Activated CD8-positive, alpha-beta T cell treated with anti-CD3 and anti-CD28 coated beads, Interleukin-2, amount 10 ng/mL, durations not matched to agents 7 days and 5 days (primary cell): ENCODE measurements around the gene MAPKBP1. TPM values are rescaled to one million over a fixed set of nuclear protein-coding genes. Genes with fewer than 3 reads are reported as not detected.

Source experiments
- ATAC-seq: fragments of 150-1000 bp; cut with Tn5 transposase; one replicate; pipeline ENCODE4 v1.10.0; 2021; ENCODE audit warnings: moderate library complexity
- CTCF ChIA-PET: fragments of 350-600 bp; sonication (Branson Sonifier 250); formaldehyde crosslinking; loops from one replicate; lab custom pipeline; 2021; ENCODE audit warnings: antibody characterized with exemption; lab: Charles Lee
- POLR2A ChIA-PET: fragments of 350-600 bp; sonication (Branson Sonifier 250); formaldehyde crosslinking; loops from one replicate; lab custom pipeline; 2021; ENCODE audit warnings: antibody characterized with exemption; lab: Charles Lee
- DNase-seq: peaks from one replicate; pipeline ENCODE4 v3.0.0-alpha.2; 2020
- H3K27ac Mint-ChIP-seq: one replicate; pipeline ENCODE4 v1.8.0; 2021; ENCODE audit warnings: mild to moderate bottlenecking, mixed read lengths
- H3K27me3 Mint-ChIP-seq: one replicate; pipeline ENCODE4 v1.8.0; 2021; ENCODE audit warnings: low read depth, mixed read lengths
- H3K36me3 Mint-ChIP-seq: one replicate; pipeline ENCODE4 v1.8.0; 2021; ENCODE audit warnings: low read depth, mixed read lengths
- H3K4me1 Mint-ChIP-seq: one replicate; pipeline ENCODE4 v1.8.0; 2021; ENCODE audit warnings: low read depth, mixed read lengths
- H3K4me3 Mint-ChIP-seq: one replicate; pipeline ENCODE4 v1.8.0; 2021; ENCODE audit warnings: mild to moderate bottlenecking, mixed read lengths
- H3K9me3 Mint-ChIP-seq: one replicate; pipeline ENCODE4 v1.8.0; 2022; ENCODE audit warnings: mixed read lengths; ENCODE audit not compliant: insufficient read depth
- total RNA-seq, 2 experiments: library from RNA; stranded (reverse); gene quantifications; one replicate each; pipeline ENCODE4 v1.2.3, GENCODE V29; 2021

The MAPKBP1 gene
- total RNA-seq, 2 experiments from 2014 or later = 30.4 to 30.9 TPM

- DNase-seq = no peak
- Mint-ChIP-seq H3K27me3 (no peaks in the 10 kb centered on the region), H3K4me3 (no peak within 1 kb of the TSS), H3K4me1 (peaks cover 21% of the 10 kb centered on the region), H3K9me3 (no peaks in the 10 kb centered on the region), H3K36me3 (peaks cover 7% of the 10 kb centered on the region), H3K27ac (no peak within 1 kb of the TSS)
- ChIA-PET POLR2A (no interaction called here), CTCF (interaction anchor here (0.9 to 1.9 kb wide), 2 partner anchors 65 to 66 kb away, joined by 3 to 5 read pairs; partner anchors contain the start of gene MAPKBP1)
- ATAC-seq = no peak
These were observed 64.2 kb downstream of the MAPKBP1 start, which contains the start of gene PLA2G4B for GRCh38 chr15:41838400-41838897. Gene PLA2G4B (plus strand): TSS chr15:41838847. CDS start chr15:41838914, 67 bp downstream.

- H3K27ac Mint-ChIP-seq = no peak overlapping the region
These were observed 65.7 kb downstream of the MAPKBP1 start for GRCh38 chr15:41839781-41840491.

GRCh38 chr15:41840673-41841072 lies 66.4 kb downstream of the MAPKBP1 start:
- no peak overlapping the region for H3K4me3 Mint-ChIP-seq
- ATAC-seq (no peak), DNase-seq (no peak)
- H3K36me3 Mint-ChIP-seq = peaks cover 3% of the 10 kb centered on the region
- H3K27ac Mint-ChIP-seq = no peak overlapping the region
- no peaks in the 10 kb centered on the region for H3K9me3 Mint-ChIP-seq
- POLR2A ChIA-PET = no interaction called here
- CTCF ChIA-PET = no interaction called here
- H3K4me1 Mint-ChIP-seq = peaks cover 3% of the 10 kb centered on the region
- no peaks in the 10 kb centered on the region for H3K27me3 Mint-ChIP-seq

More at GRCh38 chr15:41839781-41840491, 65.7 kb downstream of the MAPKBP1 start:
- ChIA-PET POLR2A (no interaction called here), CTCF (no interaction called here)
- Mint-ChIP-seq H3K9me3 (no peaks in the 10 kb centered on the region), H3K4me3 (no peak overlapping the region), H3K4me1 (peaks cover 8% of the 10 kb centered on the region), H3K27me3 (no peaks in the 10 kb centered on the region), H3K36me3 (peaks cover 3% of the 10 kb centered on the region)
- ATAC-seq = no peak
- DNase-seq = no peak

- H3K27me3 Mint-ChIP-seq = no peaks in the 10 kb centered on the region
- POLR2A ChIA-PET = interaction anchor here (0.6 kb wide), 1 partner anchor 91 kb away, joined by 3 read pairs; no protein-coding TSS in a partner anchor
- H3K9me3 Mint-ChIP-seq = no peaks in the 10 kb centered on the region
- CTCF ChIA-PET = interaction anchor here (2.0 kb wide), 1 partner anchor 67 kb away, joined by 5 read pairs; the partner anchor contains the start of gene MAPKBP1
- no peak overlapping the region for H3K27ac Mint-ChIP-seq
- ATAC-seq (no peak), DNase-seq (no peak)
- no peak overlapping the region for H3K4me3 Mint-ChIP-seq
- H3K36me3 Mint-ChIP-seq = peaks cover 4% of the 10 kb centered on the region
- no peaks in the 10 kb centered on the region for H3K4me1 Mint-ChIP-seq
These were observed 66.8 kb downstream of the MAPKBP1 start for GRCh38 chr15:41841131-41841530.

DNA sequence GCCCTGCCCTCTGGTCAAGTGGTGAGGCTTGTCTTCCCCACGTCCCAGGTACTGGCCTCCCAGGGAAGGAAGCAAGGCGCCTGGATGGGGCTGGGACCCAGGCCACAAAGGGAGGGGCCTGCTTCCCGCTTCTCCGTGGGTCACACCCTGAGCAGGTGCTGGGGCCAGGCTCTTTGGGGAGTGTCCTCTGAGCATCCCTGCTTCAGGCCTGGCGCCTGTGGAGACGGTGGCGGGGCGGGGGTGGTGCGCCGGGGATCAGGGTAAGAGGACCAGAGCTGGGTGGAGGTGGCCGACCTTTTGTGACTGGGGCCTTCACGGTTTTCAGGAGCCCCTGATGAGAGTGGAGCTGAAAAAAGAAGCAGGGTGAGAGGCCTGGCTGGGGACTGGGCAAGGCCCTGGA lies 67.9 kb downstream of the MAPKBP1 start:
- no peaks in the 10 kb centered on the region for H3K9me3 Mint-ChIP-seq
- no peak overlapping the region for H3K4me3 Mint-ChIP-seq
- ChIA-PET CTCF (interaction anchor here (2.0 kb wide), 1 partner anchor 68 kb away, joined by 5 read pairs; the partner anchor contains the start of gene MAPKBP1), POLR2A (no interaction called here)
- peaks cover 6% of the 10 kb centered on the region for H3K36me3 Mint-ChIP-seq
- no peaks in the 10 kb centered on the region for H3K4me1 Mint-ChIP-seq
- H3K27ac Mint-ChIP-seq = no peak overlapping the region
- no peaks in the 10 kb centered on the region for H3K27me3 Mint-ChIP-seq
- ATAC-seq = no peak
- no peak for DNase-seq

- CTCF ChIA-PET = interaction anchor here (1.0 to 1.3 kb wide), 2 partner anchors 32 to 61 kb away, joined by 3 read pairs; no protein-coding TSS in a partner anchor
- H3K27ac Mint-ChIP-seq = no peak overlapping the region
These were observed 69.3 kb downstream of the MAPKBP1 start for GRCh38 chr15:41843571-41843970.

GRCh38 chr15:41844814-41845213 lies 70.5 kb downstream of the MAPKBP1 start:
- ChIA-PET POLR2A (no interaction called here), CTCF (interaction anchor here (1.0 kb wide), 1 partner anchor 241 kb away, joined by 3 read pairs; no protein-coding TSS in a partner anchor)
- DNase-seq (no peak), ATAC-seq (no peak)
- H3K4me3 Mint-ChIP-seq = no peak overlapping the region
- H3K9me3 Mint-ChIP-seq = no peaks in the 10 kb centered on the region
- no peaks in the 10 kb centered on the region for H3K27me3 Mint-ChIP-seq
- H3K36me3 Mint-ChIP-seq = peaks cover 11% of the 10 kb centered on the region
- no peak overlapping the region for H3K27ac Mint-ChIP-seq
- H3K4me1 Mint-ChIP-seq = no peaks in the 10 kb centered on the region

More at GRCh38 chr15:41843571-41843970, 69.3 kb downstream of the MAPKBP1 start:
- POLR2A ChIA-PET = no interaction called here
- Mint-ChIP-seq H3K9me3 (no peaks in the 10 kb centered on the region), H3K27me3 (no peaks in the 10 kb centered on the region), H3K4me3 (no peak overlapping the region), H3K4me1 (no peaks in the 10 kb centered on the region), H3K36me3 (peaks cover 11% of the 10 kb centered on the region)
- ATAC-seq (no peak), DNase-seq (no peak)

- H3K36me3 Mint-ChIP-seq = peaks cover 11% of the 10 kb centered on the region
These were observed 72.9 kb downstream of the MAPKBP1 start for GRCh38 chr15:41847206-41847605.

DNA sequence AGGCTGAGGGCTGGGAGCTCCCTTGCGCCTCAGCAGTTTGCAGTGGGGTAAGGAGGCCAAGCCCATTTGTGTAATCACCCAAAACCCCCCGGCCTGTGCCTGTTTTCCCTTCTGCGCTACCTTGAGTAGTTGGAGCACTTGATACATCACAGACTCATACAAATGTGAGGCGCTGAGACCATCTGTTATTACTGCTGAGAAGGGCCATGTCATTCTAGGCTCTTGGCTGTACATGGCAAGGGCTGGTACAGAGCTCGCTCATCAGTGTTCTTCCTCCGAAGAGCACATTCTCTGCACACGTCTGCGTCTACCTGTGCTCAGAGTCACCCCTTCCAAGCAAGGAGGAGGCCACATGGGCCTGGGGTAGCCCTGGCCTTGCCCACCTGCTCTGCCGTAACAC lies 73.7 kb downstream of the MAPKBP1 start:
- CTCF ChIA-PET = interaction anchor here (0.9 kb wide), 1 partner anchor 24 kb away, joined by 3 read pairs; no protein-coding TSS in a partner anchor
- Mint-ChIP-seq H3K4me3 (no peak overlapping the region), H3K27ac (no peak overlapping the region), H3K4me1 (no peaks in the 10 kb centered on the region), H3K9me3 (no peaks in the 10 kb centered on the region), H3K36me3 (peaks cover 11% of the 10 kb centered on the region), H3K27me3 (no peaks in the 10 kb centered on the region)
- DNase-seq (no peak), ATAC-seq (no peak)
- POLR2A ChIA-PET = no interaction called here

More at GRCh38 chr15:41847206-41847605, 72.9 kb downstream of the MAPKBP1 start:
- H3K4me1 Mint-ChIP-seq = no peaks in the 10 kb centered on the region
- ATAC-seq (no peak), DNase-seq (no peak)
- POLR2A ChIA-PET = interaction anchor here (2.1 kb wide), 1 partner anchor 16 kb away, joined by 5 read pairs; no protein-coding TSS in a partner anchor
- H3K4me3 Mint-ChIP-seq = no peak overlapping the region
- no peaks in the 10 kb centered on the region for H3K9me3 Mint-ChIP-seq
- CTCF ChIA-PET = no interaction called here
- H3K27me3 Mint-ChIP-seq = no peaks in the 10 kb centered on the region
- no peak overlapping the region for H3K27ac Mint-ChIP-seq

DNA sequence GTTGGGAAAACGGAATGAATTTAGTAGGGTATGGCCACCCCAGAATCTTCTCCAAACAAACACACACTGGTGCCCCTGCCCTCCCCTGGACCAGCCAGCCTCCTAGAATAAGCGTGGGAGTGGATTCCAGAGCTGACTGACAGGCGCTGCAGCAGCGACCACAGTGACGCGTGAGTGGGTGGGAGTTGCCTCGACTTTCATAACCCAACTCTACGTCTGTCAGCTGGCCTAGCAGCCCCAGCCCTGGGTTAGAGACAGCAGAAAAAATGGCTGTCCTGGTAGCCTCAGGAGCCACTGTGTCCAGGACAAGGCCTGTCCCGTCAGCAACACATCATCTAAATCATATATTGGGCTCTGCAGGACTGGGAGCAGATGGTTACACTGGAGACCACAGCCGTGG lies 74.3 kb downstream of the MAPKBP1 start:
- Mint-ChIP-seq H3K9me3 (no peaks in the 10 kb centered on the region), H3K27me3 (no peaks in the 10 kb centered on the region), H3K4me3 (no peak overlapping the region), H3K27ac (no peak overlapping the region), H3K36me3 (peaks cover 11% of the 10 kb centered on the region), H3K4me1 (no peaks in the 10 kb centered on the region)
- POLR2A ChIA-PET = no interaction called here
- DNase-seq (no peak), ATAC-seq (no peak)
- CTCF ChIA-PET = interaction anchor here (0.9 kb wide), 1 partner anchor 25 kb away, joined by 3 read pairs; no protein-coding TSS in a partner anchor

- ChIA-PET CTCF (no interaction called here), POLR2A (no interaction called here)
- no peak overlapping the region for H3K27ac Mint-ChIP-seq
These were observed 74.9 kb downstream of the MAPKBP1 start for GRCh38 chr15:41849204-41849603.

DNA sequence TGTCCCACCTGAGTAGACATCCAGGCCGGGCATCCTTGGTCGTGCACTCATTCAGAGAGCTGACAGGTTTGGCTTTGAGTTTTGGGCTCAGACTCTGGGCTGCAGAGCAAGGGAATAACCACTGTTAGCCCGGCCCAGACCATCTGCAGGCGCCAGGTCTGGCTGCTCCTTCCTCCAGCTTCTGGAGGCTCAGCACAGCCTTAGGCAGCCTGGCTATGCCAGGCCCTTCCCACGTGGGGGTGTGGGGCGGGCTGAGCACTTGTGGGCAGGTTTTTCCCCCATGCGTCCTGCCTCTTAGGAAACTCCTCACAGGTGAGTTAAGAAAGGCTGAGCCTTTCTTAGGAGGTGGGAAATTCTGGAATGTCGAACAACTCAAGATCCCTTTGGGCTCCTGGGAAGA lies 75.6 kb downstream of the MAPKBP1 start:
- H3K27ac Mint-ChIP-seq = no peak overlapping the region
- POLR2A ChIA-PET = no interaction called here

More at GRCh38 chr15:41849204-41849603, 74.9 kb downstream of the MAPKBP1 start:
- ATAC-seq = no peak
- no peaks in the 10 kb centered on the region for H3K27me3 Mint-ChIP-seq
- no peaks in the 10 kb centered on the region for H3K4me1 Mint-ChIP-seq
- H3K36me3 Mint-ChIP-seq = peaks cover 11% of the 10 kb centered on the region
- H3K4me3 Mint-ChIP-seq = no peak overlapping the region
- no peak for DNase-seq
- H3K9me3 Mint-ChIP-seq = no peaks in the 10 kb centered on the region

More for the DNA sequence above, 75.6 kb downstream of the MAPKBP1 start:
- CTCF ChIA-PET = interaction anchor here (3.3 kb wide), 1 partner anchor 76 kb away, joined by 11 read pairs; the partner anchor contains the start of gene MAPKBP1
- Mint-ChIP-seq H3K4me3 (no peak overlapping the region), H3K36me3 (peaks cover 11% of the 10 kb centered on the region), H3K9me3 (no peaks in the 10 kb centered on the region), H3K4me1 (no peaks in the 10 kb centered on the region), H3K27me3 (no peaks in the 10 kb centered on the region)
- ATAC-seq = no peak
- no peak for DNase-seq
